Right kidney (tissue), 9 donors: ENCODE data around the gene IQGAP1.
"Not testable (repeated sequence)": the region's sequence is repeated elsewhere in the genome, so short reads cannot be mapped to it uniquely, and the experiment has no call there.

Experiments used
- DNase-seq: peaks from one replicate; pipeline ENCODE4 v3.0.0-alpha.2; 2016
- long read RNA-seq, 8 donors: transcript quantifications; one replicate each; lab custom pipeline, GENCODE V29; 2026

The IQGAP1 gene, protein sequence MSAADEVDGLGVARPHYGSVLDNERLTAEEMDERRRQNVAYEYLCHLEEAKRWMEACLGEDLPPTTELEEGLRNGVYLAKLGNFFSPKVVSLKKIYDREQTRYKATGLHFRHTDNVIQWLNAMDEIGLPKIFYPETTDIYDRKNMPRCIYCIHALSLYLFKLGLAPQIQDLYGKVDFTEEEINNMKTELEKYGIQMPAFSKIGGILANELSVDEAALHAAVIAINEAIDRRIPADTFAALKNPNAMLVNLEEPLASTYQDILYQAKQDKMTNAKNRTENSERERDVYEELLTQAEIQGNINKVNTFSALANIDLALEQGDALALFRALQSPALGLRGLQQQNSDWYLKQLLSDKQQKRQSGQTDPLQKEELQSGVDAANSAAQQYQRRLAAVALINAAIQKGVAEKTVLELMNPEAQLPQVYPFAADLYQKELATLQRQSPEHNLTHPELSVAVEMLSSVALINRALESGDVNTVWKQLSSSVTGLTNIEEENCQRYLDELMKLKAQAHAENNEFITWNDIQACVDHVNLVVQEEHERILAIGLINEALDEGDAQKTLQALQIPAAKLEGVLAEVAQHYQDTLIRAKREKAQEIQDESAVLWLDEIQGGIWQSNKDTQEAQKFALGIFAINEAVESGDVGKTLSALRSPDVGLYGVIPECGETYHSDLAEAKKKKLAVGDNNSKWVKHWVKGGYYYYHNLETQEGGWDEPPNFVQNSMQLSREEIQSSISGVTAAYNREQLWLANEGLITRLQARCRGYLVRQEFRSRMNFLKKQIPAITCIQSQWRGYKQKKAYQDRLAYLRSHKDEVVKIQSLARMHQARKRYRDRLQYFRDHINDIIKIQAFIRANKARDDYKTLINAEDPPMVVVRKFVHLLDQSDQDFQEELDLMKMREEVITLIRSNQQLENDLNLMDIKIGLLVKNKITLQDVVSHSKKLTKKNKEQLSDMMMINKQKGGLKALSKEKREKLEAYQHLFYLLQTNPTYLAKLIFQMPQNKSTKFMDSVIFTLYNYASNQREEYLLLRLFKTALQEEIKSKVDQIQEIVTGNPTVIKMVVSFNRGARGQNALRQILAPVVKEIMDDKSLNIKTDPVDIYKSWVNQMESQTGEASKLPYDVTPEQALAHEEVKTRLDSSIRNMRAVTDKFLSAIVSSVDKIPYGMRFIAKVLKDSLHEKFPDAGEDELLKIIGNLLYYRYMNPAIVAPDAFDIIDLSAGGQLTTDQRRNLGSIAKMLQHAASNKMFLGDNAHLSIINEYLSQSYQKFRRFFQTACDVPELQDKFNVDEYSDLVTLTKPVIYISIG (N-terminal part only)
- long read RNA-seq, donor 1, full-length matches to known transcripts: 9 of 52 reads
- long read RNA-seq, donor 1, partial matches to known transcripts: 43 of 52 reads
- long read RNA-seq, donor 1, other reads (novel, unspliced or antisense): 0 of 52 reads
- long read RNA-seq, donor 2, partial matches to known transcripts: 31 of 36 reads
- long read RNA-seq, donor 2, other reads (novel, unspliced or antisense): 0 of 36 reads
- long read RNA-seq, donor 3, full-length matches to known transcripts: 3 of 16 reads
- long read RNA-seq, donor 3, partial matches to known transcripts: 13 of 16 reads
- long read RNA-seq, donor 3, other reads (novel, unspliced or antisense): 0 of 16 reads
- long read RNA-seq, donor 4, transcript IQGAP1-204 (3 exons, 2,313 nt): major isoform, 6 of 68 reads
- long read RNA-seq, donor 4, transcript IQGAP1-208 (2 exons, 1,201 nt): minor isoform, 5 of 68 reads
- long read RNA-seq, donor 4, partial matches to known transcripts: 56 of 68 reads
- long read RNA-seq, donor 4, other reads (novel, unspliced or antisense): 0 of 68 reads
- long read RNA-seq, donor 5, full-length matches to known transcripts: 4 of 54 reads
- long read RNA-seq, donor 5, partial matches to known transcripts: 50 of 54 reads
- long read RNA-seq, donor 5, other reads (novel, unspliced or antisense): 0 of 54 reads
- long read RNA-seq, donor 6, full-length matches to known transcripts: 8 of 53 reads
- long read RNA-seq, donor 6, partial matches to known transcripts: 45 of 53 reads
- long read RNA-seq, donor 6, other reads (novel, unspliced or antisense): 0 of 53 reads
- long read RNA-seq, donor 7: 0 reads
- long read RNA-seq, donor 8, full-length matches to known transcripts: 17 of 41 reads
- long read RNA-seq, donor 8, partial matches to known transcripts: 24 of 41 reads
- long read RNA-seq, donor 8, other reads (novel, unspliced or antisense): 0 of 41 reads

DNA sequence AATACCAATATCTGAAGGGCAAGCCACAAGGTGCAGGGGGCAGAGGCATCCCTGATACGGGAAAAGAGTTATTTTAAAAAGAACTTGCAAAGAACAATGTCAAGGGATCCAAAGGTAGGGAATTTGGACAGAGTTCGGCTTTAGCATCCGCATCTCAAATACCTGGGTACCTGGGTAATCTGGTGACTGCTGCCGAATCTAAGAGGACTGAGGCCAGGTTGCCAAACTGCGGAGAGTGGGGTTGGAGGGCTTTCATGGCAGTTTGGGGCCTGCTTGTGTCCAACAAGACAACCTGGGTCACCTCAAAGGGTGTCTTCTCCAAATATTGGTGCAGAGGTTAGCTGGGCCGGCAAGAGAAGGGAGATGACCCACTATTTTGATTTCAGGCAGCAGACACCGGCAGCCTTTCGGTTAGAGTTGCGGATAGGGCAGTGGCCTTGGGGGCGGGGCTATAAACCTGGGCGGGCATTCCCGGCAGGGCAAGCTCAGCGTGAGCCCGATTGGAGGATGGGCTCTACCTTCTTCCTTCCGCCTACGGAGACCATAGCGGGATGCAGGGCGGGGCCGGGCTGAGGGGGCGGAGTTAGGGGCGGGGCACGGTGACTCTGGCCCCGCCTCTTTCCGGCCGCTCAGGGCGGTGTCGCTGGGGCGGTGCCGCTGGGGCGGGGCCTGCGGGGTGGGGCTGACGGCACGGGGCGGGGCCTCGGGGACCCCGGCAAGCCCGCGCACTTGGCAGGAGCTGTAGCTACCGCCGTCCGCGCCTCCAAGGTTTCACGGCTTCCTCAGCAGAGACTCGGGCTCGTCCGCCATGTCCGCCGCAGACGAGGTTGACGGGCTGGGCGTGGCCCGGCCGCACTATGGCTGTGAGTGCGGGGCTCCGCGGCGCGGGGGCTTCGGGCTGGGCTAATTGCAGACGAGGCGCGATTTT is at the start of gene IQGAP1:
Gene IQGAP1 (plus strand): TSS at position 709 of the 928 bp plus-strand sequence. CDS start 100 bp downstream, at position 809.
- DNase-seq: peak; percentile 73

DNA sequence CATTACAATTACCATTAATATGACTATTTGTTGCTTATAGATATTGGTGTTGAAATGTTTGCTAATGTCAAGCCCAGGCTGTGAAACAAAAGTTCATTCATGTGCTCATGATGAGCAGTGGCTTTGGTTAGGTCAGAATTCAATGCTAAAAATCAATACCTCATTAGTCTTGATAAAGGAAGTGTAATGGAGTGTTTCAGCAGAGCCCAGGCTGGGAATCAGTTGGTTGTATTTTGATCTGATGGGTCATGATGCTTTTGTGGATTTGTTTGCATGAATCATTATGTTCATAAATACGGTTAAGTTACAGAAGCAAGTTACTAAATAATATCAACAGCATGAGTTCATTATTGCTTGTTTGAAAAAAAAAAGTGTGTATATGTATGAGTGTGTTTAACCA is 49.5 kb upstream of the IQGAP1 start:
- DNase-seq: no peak

DNA sequence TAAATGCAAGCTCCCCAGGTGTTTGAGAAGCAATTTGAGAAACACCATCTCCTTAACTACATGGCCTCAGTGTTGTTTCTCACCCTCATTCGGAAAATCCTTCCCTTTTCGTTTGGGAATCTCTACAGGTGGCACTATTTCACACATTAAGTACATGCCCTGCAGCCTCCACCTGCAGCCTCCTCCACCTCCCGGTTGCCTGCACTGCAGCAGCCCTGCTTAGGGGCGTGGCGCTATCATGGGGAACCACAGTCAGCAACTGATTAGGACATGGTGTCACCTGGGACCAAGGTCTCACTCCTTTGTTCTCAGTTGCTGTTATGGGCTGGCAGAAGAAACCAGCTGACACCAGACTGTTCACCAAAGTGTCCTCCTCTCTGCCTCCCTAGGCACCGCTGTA is 47.7 kb upstream of the IQGAP1 start:
- DNase-seq: no peak

DNA sequence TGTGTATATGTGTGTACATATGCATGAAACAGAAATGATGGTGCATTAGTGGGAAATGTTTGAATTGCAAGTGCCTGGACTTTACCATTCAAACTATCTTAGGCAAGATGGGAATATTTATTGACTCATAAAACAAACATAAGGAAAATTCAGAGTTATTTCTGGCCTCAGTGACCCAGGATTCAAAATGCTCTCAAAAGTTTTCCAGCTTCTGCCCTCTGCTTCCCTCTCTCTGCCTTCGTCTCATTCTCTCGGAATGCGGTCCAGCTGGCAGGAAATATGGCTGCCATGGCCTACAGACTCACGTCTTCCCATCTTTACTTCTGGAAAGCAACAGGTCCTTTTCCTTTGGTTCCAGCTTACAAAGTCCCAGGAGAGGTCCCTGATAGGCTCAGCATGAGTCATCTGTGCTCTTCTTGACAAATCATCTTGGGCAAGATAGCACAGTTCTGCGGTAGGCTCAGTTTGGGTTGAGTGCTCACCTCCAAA is 44.7 kb upstream of the IQGAP1 start:
- no peak for DNase-seq

DNA sequence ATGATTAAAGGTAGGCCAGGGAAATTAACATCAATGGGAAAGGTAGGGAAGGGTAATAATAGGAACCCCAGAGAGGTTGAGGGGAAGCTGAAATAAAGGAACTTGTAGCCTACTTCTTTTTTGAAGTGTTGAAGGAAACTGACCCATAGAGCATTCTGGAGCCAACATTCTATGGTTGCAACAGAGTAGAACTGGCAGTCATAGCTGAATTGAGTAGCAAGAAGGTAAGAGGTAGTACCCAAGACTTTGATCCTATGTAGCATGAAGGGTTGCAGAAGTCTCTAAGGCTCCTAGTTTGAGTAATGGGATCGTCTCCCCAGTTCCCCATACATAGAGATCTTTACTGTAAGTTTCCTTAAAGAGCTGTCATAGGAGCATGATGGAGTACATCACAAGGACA is 43.4 kb upstream of the IQGAP1 start:
- DNase-seq: no peak

DNA sequence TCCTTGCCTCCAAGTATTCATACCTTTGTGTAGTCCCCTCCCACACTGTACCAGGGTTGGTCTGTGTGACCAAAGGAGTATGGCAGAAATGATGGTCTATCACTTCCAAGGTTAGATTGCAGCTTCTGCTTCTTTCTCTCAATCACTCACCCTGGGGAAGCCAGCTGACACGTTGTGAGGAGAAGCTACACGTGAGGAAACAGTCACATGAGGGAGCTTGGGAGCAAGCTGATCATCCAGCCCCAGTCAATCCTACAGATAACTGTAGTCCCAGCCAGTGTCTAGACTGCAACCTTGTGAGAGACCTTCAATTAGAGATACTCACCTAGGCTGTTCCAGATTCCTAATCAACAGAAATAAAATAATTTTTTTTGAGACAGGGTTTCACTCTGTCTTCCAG is 42.2 kb upstream of the IQGAP1 start:
- no peak for DNase-seq

DNA sequence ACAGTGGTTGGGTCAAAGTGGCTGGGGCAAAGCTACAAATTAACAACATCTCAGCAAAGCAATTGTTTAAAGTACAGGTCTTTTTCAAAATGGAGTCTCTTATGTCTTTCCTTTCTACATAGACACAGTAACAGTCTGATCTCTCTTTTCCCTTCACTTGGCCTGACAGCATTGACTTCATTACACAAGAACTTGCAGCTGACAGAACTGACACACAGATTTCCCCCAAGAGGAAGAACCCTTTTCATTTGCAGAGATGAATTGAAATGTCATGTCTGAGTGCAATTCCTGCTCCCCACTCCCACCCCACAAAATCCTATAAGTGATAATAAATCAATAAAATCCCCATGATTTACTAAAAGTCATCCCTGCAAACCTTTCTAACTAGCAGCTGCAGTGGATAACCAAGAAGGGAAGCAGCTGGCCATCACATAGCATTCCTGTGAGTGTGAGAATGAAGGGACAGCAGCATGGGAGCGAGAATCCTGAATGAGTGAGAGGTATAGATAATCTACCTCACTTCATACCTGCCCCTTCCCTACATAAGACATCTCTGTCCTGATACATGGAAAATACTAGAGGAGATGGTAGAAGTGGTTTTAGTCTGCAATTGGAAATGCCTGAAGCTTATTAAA is 40.5 kb upstream of the IQGAP1 start:
- not testable (repeated sequence) for DNase-seq

DNA sequence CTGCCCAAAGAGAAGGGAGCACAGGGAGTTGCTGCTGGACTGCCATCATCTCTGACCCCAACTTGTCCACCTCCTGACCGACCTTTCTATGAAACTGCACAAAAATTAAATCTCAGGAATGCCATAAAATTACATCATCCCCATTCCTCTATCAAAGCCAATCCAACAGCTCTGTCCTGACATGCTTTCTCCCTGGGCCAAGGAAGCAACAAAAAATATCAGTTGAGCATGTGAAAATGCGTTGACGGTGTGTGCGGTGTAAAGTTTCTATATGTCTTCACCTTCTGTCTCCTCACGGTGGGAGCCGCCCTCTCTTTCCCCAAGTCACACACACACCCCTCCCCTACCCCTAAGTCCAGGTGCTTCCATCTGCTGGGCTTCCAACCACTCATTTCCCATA is 39.6 kb upstream of the IQGAP1 start:
- no peak for DNase-seq

DNA sequence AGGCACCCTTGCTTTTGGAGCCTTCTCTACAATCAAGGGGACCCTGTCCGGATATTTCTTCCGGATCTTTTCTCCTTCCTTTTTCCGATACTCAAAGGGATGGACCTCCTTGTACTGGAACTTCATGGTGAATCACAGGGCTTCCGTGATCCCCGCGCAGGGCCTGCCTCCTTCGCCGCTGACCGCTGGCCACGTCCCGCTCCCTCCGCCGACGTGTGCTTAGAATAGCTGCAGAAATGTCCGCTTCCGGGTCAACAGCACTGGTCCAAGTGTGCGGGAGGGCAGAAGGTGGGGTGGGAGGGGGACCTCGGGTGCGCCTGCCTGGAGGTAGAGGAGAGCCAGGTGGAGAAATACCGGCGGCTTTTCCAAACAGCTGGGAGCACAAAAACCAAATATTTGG is 39.0 kb upstream of the IQGAP1 start:
- DNase-seq: no peak

DNA sequence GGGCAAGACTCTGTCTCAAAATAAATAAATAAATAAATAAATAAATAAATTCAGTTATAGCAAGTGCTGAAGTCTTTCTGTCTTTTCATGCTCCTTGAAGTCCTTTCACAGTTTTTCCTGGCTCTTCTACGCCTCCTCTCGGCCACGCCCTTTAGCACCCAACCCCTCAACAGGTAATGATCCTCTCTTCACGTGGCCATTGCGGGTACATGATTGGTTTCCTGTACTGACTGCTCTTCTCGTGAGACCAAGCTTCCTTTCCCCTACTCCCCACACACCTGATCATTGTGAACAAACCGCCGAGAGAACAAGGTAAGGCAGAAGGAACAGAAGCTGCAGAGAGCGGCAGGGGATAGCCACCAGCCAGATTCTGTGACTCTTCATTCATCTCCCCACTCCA is 38.2 kb upstream of the IQGAP1 start:
- DNase-seq: no peak

DNA sequence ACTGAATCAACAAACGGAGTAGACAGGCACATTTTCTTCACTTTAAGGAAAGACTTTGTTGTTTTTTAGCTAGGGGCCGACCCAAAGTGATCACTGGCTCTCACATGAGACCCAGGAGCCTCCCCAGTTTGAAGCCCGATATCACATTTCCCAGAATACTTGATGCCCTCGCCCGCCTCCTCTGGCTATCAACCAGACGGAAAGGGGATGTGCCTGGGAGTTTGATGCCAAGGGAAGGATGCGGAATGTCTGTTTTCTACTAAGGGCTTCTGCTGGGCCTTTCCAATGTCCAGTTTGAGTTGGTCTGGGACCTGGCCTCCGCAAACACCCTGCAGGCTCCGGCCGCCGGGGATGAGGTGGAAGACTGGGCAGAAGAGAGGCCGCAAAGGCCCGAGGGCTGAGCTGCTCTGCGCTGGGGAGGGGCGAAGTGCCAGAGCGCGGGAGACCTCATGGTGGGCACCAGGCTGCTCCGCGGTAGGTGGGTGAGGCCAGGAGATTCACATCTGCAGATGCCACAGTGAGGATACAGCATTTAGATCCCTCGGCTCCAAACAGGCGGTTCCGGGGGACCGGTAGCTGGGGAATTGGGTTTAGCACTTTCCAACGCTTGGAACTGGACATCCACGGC is 36.4 kb upstream of the IQGAP1 start:
- DNase-seq: peak; percentile 89

DNA sequence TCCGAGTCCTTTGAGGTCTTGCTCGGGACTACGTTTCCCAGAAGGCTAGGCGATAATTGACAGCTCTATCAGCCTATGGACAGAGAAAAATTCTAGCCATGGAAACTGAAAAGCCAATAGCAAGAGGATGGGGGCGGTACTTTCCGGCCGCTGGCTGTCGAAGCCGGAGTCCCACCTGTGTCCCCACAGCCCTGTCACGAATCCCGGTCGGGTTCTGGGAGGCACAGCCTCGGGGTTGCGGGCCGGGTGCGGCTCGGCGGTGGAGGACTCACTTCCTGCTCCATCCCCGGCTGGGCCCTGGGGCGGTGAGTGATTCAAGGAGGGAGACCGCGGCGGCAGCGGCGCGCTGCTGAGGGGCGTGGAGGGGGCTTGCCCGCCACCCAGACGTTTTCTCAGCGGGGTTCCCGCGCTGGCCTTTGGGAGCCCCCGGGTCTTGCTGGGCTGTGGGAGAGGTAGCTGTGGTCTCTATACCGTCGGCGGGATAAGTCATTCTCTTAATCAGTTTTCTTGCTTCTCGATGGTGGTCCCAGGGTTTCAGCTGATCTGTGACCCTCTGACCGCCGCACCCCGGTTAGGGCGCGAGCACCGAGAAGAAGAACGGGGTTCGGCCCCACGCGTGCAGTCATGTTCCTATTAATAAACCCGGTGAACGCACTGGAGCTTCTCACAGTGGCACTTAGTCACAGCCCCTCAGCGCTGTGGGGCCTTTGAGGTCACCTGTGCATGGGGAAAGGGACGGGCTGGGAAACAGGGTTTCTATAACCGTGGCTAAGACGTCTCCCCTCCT is 35.7 kb upstream of the IQGAP1 start, which contains the start of gene ZNF774:
Gene ZNF774 (plus strand): TSS at position 178 of the 787 bp plus-strand sequence. CDS start 2,377 bp downstream, outside the sequence.
- DNase-seq: peak; percentile 91

DNA sequence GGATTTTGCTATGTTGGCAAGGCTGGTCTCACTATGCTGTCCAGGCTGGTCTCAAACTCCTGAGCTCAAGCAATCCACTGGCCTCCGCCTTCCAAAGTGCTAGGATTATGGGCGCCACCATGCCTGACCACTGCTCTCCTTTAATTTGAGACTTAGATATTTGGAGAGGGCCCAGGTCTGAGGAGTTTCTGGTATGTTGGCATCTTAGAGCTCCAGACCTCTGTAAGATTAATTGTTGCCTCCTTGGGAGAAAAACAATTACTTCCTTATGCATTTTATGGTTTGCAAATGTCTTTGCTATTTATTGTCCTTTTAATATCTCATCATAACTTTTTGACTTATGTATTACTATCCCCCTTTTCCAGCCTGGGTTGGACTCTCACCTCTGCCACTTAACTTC is 33.1 kb upstream of the IQGAP1 start:
- no peak for DNase-seq

DNA sequence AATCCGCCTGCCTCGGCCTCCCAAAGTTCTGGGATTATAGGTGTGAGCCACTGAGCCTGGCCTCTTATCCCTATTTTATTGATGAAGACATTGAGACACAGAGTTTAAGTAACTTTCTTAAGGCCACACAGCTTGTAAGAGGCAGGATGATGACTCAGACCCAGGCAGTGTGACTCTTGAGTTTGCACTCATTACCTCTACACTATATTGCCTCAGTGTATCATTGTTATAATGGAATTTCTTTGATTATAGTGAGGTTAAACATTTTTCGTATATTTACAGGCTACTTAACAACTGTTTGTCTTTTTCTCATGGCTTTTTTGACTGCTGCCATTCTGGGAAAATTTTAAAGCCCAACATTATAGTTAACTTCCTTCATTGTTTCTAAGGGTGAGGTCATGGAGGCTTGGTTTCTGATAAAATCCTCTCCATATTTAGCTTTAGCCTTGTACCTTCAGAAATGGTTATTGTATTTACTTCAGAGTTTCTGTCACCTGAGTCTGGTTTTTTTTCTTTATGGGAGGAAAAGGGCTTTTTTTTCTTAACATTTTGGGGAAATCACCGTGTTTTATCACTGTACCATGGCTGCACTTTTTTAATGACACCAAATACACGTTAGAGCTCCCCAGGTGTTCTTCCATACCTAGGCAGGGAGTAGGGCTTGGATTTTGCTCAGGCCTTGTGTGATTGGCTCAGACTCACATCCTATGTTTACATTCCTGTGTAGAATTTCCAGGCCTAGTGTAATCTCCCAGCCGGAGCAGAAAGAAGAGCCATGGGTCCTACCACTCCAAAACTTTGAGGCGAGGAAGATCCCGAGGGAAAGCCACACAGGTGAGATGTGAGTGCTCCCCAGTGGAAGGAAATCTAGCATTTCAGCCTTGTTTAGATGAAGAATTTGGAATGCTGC is 29.7 kb upstream of the IQGAP1 start:
- no peak for DNase-seq

DNA sequence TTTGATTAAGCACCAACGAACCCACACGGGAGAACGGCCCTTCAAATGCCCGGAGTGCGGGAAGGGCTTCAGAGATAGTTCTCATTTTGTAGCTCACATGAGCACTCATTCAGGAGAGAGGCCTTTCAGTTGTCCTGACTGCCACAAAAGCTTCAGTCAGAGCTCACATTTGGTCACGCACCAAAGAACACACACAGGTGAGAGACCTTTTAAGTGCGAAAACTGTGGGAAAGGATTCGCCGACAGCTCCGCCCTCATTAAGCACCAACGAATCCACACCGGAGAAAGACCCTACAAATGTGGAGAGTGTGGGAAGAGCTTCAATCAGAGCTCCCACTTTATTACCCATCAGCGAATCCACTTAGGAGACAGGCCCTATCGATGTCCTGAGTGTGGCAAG is 27.3 kb upstream of the IQGAP1 start:
- no peak for DNase-seq

DNA sequence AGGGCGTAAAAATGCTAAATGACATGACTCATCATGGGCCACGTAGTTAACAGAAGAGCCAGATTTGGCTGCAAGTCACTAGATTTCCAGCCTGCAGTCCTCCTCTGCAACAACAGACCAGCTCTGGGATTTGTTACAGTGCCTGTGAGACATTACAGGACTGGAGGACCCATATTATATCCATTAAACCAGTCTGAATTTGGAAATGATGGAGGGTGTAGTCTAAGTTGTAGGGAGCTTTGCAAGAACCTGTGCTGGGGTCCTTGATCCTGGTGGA is 25.2 kb upstream of the IQGAP1 start:
- no peak for DNase-seq
